HepG2 (cell line): ENCODE results near the gene WSB1. TPM values are rescaled to one million over a fixed set of nuclear protein-coding genes. Genes with fewer than 3 reads are reported as not detected.

ENCODE experiments used
- ATAC-seq: fragments of 200-7000 bp; cut with Tn5 transposase; 3 replicates; pipeline ENCODE4 v1.9.1; 2020; ENCODE audit warnings: mild to moderate bottlenecking, moderate library complexity
- BruUV-seq: library from RNA; stranded (reverse); fragments of 400-500 nt; replicated peaks from 2 replicates; lab custom pipeline; 2021; lab: Mats Ljungman, UMichigan
- CTCF ChIA-PET: fragments of 300-600 bp; formaldehyde crosslinking; extraction: SDS; loops from one replicate; lab custom pipeline; 2021; ENCODE audit warnings: low total read pairs, inconsistent platforms, low intra/inter-chr PET ratio; lab: Yijun Ruan, JAX
- POLR2A ChIA-PET: fragments of 350-600 bp; sonication (Branson Sonifier 250); formaldehyde crosslinking; loops from one replicate; lab custom pipeline; 2020; ENCODE audit warnings: antibody characterized with exemption, inconsistent platforms; lab: Yijun Ruan, JAX
- DNase-seq: peaks from one replicate; pipeline ENCODE4 v3.0.0-alpha.2; 2015; ENCODE audit warnings: low spot score
- FAIRE-seq: peaks from 3 replicates; lab custom pipeline; 2011; peaks lifted over from hg19 to GRCh38; lab: Jason Lieb, UNC
- H2AFZ ChIP-seq: one replicate; pipeline ENCODE4 v1.6.1; 2011; ENCODE audit warnings: low read length, inconsistent platforms
- H3K27ac ChIP-seq: fragments of 300-600 bp; 3 replicates; pipeline ENCODE4 v1.8.0; 2011; ENCODE audit warnings: mixed run types, mild to moderate bottlenecking, mixed read lengths, low read length, inconsistent platforms; ENCODE audit not compliant: insufficient read depth; ENCODE audit errors: extremely low read length
- H3K27me3 ChIP-seq, 2 experiments: fragments of 200-600 bp in 1 of 2; 2 replicates in 1 of 2; 3 replicates in 1 of 2; pipeline versions ENCODE4 v1.6.0 to v1.8.0; 2011; ENCODE audit warnings: low read length in 2 of 2, mild to moderate bottlenecking in 2 of 2, moderate library complexity in 2 of 2, inconsistent platforms in 1 of 2; ENCODE audit not compliant: insufficient read depth in 2 of 2, control insufficient read depth in 1 of 2
- H3K36me3 ChIP-seq, 2 experiments: fragments of 200-600 bp in 1 of 2; replicated peaks in 1 of 2; 2 replicates in 1 of 2; 3 replicates in 1 of 2; pipeline versions ENCODE4 v1.5.1 to v1.8.0; 2011; ENCODE audit warnings: low read length in 2 of 2, inconsistent platforms in 1 of 2; ENCODE audit not compliant: insufficient read depth in 2 of 2, control insufficient read depth in 1 of 2
- H3K4me1 ChIP-seq: 2 replicates; pipeline ENCODE4 v1.5.1; 2012; ENCODE audit warnings: low read length, inconsistent platforms; ENCODE audit not compliant: insufficient read depth
- H3K4me2 ChIP-seq: 2 replicates; pipeline ENCODE4 v1.6.0; 2011; ENCODE audit warnings: low read depth, low read length, inconsistent platforms
- H3K4me3 ChIP-seq, 3 experiments: fragments of 200-600 bp in 1 of 3; sonication (generic), shearing (Covaris generic) in 1 of 3; replicated peaks in 1 of 3; 2 replicates each; pipeline ENCODE4 v1.5.1; 2011 to 2016; ENCODE audit warnings: low read length in 3 of 3, inconsistent platforms in 2 of 3, low read depth in 2 of 3, mild to moderate bottlenecking in 2 of 3, control low read depth in 1 of 3, mixed read lengths in 1 of 3; ENCODE audit not compliant: insufficient read depth in 1 of 3
- H3K79me2 ChIP-seq: one replicate; pipeline ENCODE4 v1.6.1; 2011; ENCODE audit warnings: low read length, inconsistent platforms; ENCODE audit not compliant: insufficient read depth
- H3K9ac ChIP-seq: 2 replicates; pipeline ENCODE4 v1.6.0; 2011; ENCODE audit warnings: mild to moderate bottlenecking, low read depth, low read length, inconsistent platforms; ENCODE audit not compliant: insufficient read depth
- H3K9me3 ChIP-seq: 2 replicates; pipeline ENCODE4 v1.5.1; 2012; ENCODE audit warnings: mild to moderate bottlenecking, low read length
- H4K20me1 ChIP-seq: 2 replicates; pipeline ENCODE4 v1.6.0; 2011; ENCODE audit warnings: inconsistent platforms, mild to moderate bottlenecking, low read length, moderate library complexity; ENCODE audit not compliant: insufficient read depth
- ARID2 ChIP-seq: sonication (generic); formaldehyde crosslinking; IDR thresholded peaks from 2 replicates; pipeline ENCODE4 v1.8.1; 2022; ENCODE audit warnings: mild to moderate bottlenecking, missing genetic modification reagents, borderline replicate concordance
- ASH2L ChIP-seq: fragments of 300-600, 200-600 bp; sonication (generic); IDR thresholded peaks from 2 replicates; pipeline ENCODE4 v1.7.0; 2017; ENCODE audit warnings: low read depth, mild to moderate bottlenecking, moderate library complexity, mixed read lengths, low read length; ENCODE audit not compliant: insufficient read length
- CSRNP1 ChIP-seq: sonication (generic); formaldehyde crosslinking; IDR thresholded peaks from 2 replicates; pipeline ENCODE4 v1.8.1; 2023; ENCODE audit warnings: mild to moderate bottlenecking, missing genetic modification reagents
- DMTF1 ChIP-seq: sonication (generic); formaldehyde crosslinking; IDR thresholded peaks from 2 replicates; pipeline ENCODE4 v1.4.0; 2020; ENCODE audit warnings: mild to moderate bottlenecking, missing genetic modification reagents
- FLYWCH1 ChIP-seq: sonication (generic); formaldehyde crosslinking; IDR thresholded peaks from 2 replicates; pipeline ENCODE4 v1.8.1; 2023; ENCODE audit warnings: mild to moderate bottlenecking, missing genetic modification reagents
- NFKBIZ ChIP-seq: IDR thresholded peaks from 2 replicates; pipeline ENCODE4 v1.6.1; 2018; ENCODE audit warnings: missing genetic modification reagents, missing compliant biosample characterization
- SOX13 ChIP-seq, 3 experiments: fragments of 450-650 bp in 1 of 3; sonication (generic) in 1 of 3; formaldehyde crosslinking in 1 of 3; IDR thresholded peaks in 2 of 3; conservative IDR thresholded peaks in 1 of 3; 2 replicates each; pipeline versions ENCODE4 v1.5.0 to v1.6.1; 2016 to 2020; ENCODE audit warnings: antibody characterized with exemption in 1 of 3, mild to moderate bottlenecking in 1 of 3, missing compliant biosample characterization in 1 of 3, missing genetic modification reagents in 1 of 3, moderate library complexity in 1 of 3
- SRF ChIP-seq: IDR thresholded peaks from 2 replicates; pipeline ENCODE4 v1.6.1; 2011; ENCODE audit warnings: mild to moderate bottlenecking, low read depth, low read length, moderate library complexity
- ZNF407 ChIP-seq: sonication (generic); formaldehyde crosslinking; IDR thresholded peaks from one replicate; pipeline ENCODE4 v1.5.1; 2020; ENCODE audit warnings: mild to moderate bottlenecking, missing genetic modification reagents; ENCODE audit errors: not compliant biosample characterization
- ZNF431 ChIP-seq: sonication (generic); formaldehyde crosslinking; IDR thresholded peaks from 2 replicates; pipeline ENCODE4 v1.9.0; 2022; ENCODE audit warnings: missing genetic modification reagents, low read depth, mild to moderate bottlenecking, borderline replicate concordance
- ZSCAN29 ChIP-seq: sonication (generic); formaldehyde crosslinking; conservative IDR thresholded peaks from 2 replicates; pipeline ENCODE4 v1.4.0; 2020; ENCODE audit warnings: mild to moderate bottlenecking, missing genetic modification reagents
- WGBS: methylation state at CpG from one replicate; pipeline ENCODE4 v1.1.6; 2017; ENCODE audit warnings: low lambda C conversion rate; 5-methylcytosine and 5-hydroxymethylcytosine counted together
- in situ Hi-C: cut with HindIII; loops from 2 replicates; pipeline ENCODE4 v1.10.0; 2017; ENCODE audit warnings: low pct_unique_long_range_greater_than_20kb; ENCODE audit not compliant: extremely low pct_ligation_motif_present
- intact Hi-C: fragments of 100-400 bp; cut with micrococcal nuclease; formaldehyde crosslinking; loops from one replicate; pipeline ENCODE4 v1.10.0; 2022; ENCODE audit not compliant: unreplicated experiment
- polyA plus RNA-seq, 8 experiments: library from polyadenylated mRNA; depleted of rRNA in 3 of 8; stranded (reverse) in 7 of 8; unstranded in 1 of 8; fragments of >200 nt; fragmentation: Illumina TruSeq in 4 of 8; extraction: Trizol in 4 of 8; gene quantifications; 2 replicates each; pipeline versions ENCODE4 v1.2.1 to v1.2.3, GENCODE V29; 2011 to 2016; ENCODE audit warnings: low read depth in 4 of 8, missing spikeins in 1 of 8, mixed read lengths in 1 of 8; ENCODE audit not compliant: insufficient read depth in 1 of 8
- total RNA-seq, 5 experiments: library from RNA; depleted of rRNA; stranded (reverse); fragments of >200 nt; fragmentation: Illumina TruSeq; extraction: Trizol; gene quantifications; 2 replicates each; pipeline ENCODE4 v1.2.3, GENCODE V29; 2016; ENCODE audit warnings: low read depth in 1 of 5

Gene WSB1
- total and polyA plus RNA-seq, 2 of the 13 experiments (the other 11 are each of a cell fraction or from before 2014, with no cell fraction given) = 81.3 to 294 TPM

- TF ChIP-seq ZNF407 (CRISPR knock-in tag) = no peak
- TF ChIP-seq ARID2 = no peak
- no peak for TF ChIP-seq NFKBIZ
- TF ChIP-seq FLYWCH1 = no peak
- no peak for TF ChIP-seq SRF
These were observed 24.7 kb upstream of the WSB1 start (continued) for GRCh38 chr17:27269201-27269600.

- no peak for DNase-seq
- no peak overlapping the region for H3K4me2 ChIP-seq
- ATAC-seq = no peak
- H3K4me1 ChIP-seq = peaks cover 38% of the 10 kb centered on the region
- H3K9ac ChIP-seq = no peak overlapping the region
- H3K27ac ChIP-seq = no peak overlapping the region
- H3K4me3 ChIP-seq = no peak overlapping the region
- H4K20me1 ChIP-seq = no peaks in the 10 kb centered on the region
- ChIA-PET CTCF (no interaction called here), POLR2A (no interaction called here)
- in situ Hi-C loops = no loop called here
- intact Hi-C loops = no loop called here
- no peaks in the 10 kb centered on the region for H3K79me2 ChIP-seq
- no peaks in the 10 kb centered on the region for H3K36me3 ChIP-seq
- BruUV-seq = no TSS peak
- 9% methylated on average over 5 of the region's 7 CpGs for WGBS
- no peak for FAIRE-seq
- H3K9me3 ChIP-seq = no peaks in the 10 kb centered on the region
- H3K27me3 ChIP-seq = no peaks in the 10 kb centered on the region; a peak in 2 of 5 replicates
- H2AFZ ChIP-seq = no peak overlapping the region
- TF ChIP-seq CSRNP1 (CRISPR knock-in tag) (no peak), ASH2L (no peak), ZNF431 (no peak), SOX13 (IDR thresholded peaks at IDR 0.05) (no peak), SOX13 (CRISPR knock-in tag; conservative IDR thresholded peaks at IDR 0.05 in 1 of 2, IDR thresholded peaks at IDR 0.05 in 1 of 2) (no peak), ZSCAN29 (CRISPR knock-in tag) (no peak), DMTF1 (CRISPR knock-in tag) (no peak)
These were observed 23.9 kb upstream of the WSB1 start for GRCh38 chr17:27269974-27270373.
